GM12874 (cell line): ENCODE results near the gene VWA2.

Experiments
- CTCF ChIP-seq: IDR thresholded peaks from 2 replicates; pipeline ENCODE4 v1.5.1; 2011; ENCODE audit warnings: low read depth, mild to moderate bottlenecking, control low read depth, low read length, moderate library complexity; ENCODE audit not compliant: insufficient read depth

VWA2 gene

DNA sequence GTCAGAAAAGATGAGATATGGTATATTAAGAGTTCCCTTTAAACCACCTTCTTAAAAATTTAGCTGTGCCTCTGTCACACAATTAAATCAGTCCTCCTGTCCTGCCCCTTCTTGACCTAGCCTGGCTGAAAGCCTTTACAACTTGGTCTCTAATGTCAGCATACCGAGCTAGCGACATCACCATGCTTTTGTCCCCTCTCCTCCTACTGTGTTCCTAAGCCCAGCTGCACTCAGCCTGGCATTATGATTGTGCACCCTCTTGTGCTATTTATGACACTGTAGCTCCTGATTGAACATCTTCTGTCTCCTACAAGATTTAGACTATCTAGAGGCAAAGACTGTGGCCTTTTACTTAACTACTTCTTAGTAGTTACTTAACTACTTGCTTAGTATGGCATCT, 30.7 kb upstream of the VWA2 start:
- no peak for TF ChIP-seq CTCF

- no peak for TF ChIP-seq CTCF
Measured at GRCh38 chr10:114212153-114212552, 26.9 kb upstream of the VWA2 start.

DNA sequence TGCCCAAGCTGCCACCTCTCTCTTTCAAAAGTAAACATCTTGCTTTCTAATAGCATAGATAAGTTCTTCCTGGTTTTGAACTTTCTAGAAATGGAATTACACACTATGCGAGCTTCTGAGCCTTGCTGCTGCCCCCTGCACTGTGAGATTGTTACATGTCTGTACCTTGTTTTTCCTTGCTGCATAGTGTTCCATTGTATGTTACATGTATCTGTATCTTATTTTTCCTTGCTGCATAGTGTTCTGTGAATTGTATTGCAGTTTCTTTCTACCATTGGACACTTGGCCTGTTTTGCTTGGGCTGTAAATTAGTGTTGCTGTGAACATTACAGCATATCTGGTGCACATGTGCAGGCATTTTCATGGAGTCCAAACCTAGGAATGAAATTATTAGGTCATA, 24.0 kb upstream of the VWA2 start:
- no peak for TF ChIP-seq CTCF

- no peak for TF ChIP-seq CTCF
Measured at GRCh38 chr10:114220281-114220680, 18.8 kb upstream of the VWA2 start.

- no peak for TF ChIP-seq CTCF
Measured at GRCh38 chr10:114221235-114221634, 17.8 kb upstream of the VWA2 start.

GRCh38 chr10:114223066-114223465, 16.0 kb upstream of the VWA2 start:
- no peak for TF ChIP-seq CTCF

DNA sequence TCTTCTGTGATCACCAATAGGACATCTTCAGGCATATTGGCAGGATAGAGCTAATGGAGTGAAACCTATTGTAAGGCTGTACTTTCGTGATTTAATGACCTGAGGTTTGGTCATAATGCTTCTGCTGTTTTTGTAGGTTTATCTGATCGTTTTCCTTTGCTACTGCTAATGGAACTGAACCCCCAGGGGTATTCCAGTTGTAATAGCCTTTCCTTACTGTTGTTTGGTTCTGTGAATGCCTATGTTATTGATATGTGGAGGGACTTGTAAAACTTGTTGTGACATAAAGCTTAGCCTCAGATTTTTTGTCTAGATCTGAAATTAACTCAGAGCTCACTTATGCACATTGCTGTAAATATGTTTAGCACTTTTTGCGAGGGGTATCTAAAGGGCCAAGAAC, 10.9 kb upstream of the VWA2 start:
- TF ChIP-seq CTCF: no peak
